ENCODE results near the gene EEF2K.

DNA sequence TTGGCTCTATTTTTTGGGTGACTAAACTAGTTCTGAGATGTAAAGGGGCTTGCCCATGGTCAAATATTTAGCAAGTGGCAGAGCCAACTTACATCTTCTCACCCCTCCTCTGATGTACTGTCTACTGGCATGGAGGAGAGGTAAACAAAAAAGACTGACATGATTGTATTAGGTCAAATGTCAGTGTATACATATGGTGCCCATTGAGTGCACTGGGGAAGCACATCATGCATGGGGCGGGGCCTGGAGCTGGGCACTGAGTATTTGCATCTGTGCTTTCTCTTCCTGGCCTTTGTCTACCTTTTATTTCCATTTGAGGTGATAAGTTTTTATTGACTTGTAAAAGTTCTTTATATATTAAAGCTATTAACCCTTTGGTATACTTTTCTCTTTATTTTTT lies 68.8 kb downstream of the EEF2K start:
- TF ChIP-seq POLR2A (IDR thresholded peaks at IDR 0.05; ENCODE audit: low read length) (no peak), GATA1 (IDR thresholded peaks at IDR 0.05; ENCODE audit: low read depth, low read length) (no peak)
